PC-3 (cell line): Measurements from ENCODE around the gene HMCES. TPM values are rescaled to one million over a fixed set of nuclear protein-coding genes. Genes with fewer than 3 reads are reported as not detected.

Source experiments
- ATAC-seq: fragments of 200-7000 bp; cut with Tn5 transposase; 2 replicates; pipeline ENCODE4 v1.9.1; 2020; ENCODE audit warnings: mild to moderate bottlenecking, moderate library complexity
- BruUV-seq: library from RNA; stranded (reverse); fragments of 400-500 nt; replicated peaks from 2 replicates; lab custom pipeline; 2021; lab: Mats Ljungman, UMichigan
- CTCF ChIA-PET: fragments of 300-600 bp; sonication (Branson Sonifier 250); formaldehyde crosslinking; loops from one replicate; lab custom pipeline; 2022; ENCODE audit warnings: antibody characterized with exemption; lab: Charles Lee
- POLR2A ChIA-PET: fragments of 300-600 bp; sonication (Branson Sonifier 250); formaldehyde crosslinking; loops from one replicate; lab custom pipeline; 2022; ENCODE audit warnings: antibody characterized with exemption; ENCODE audit not compliant: unreplicated experiment; lab: Charles Lee
- DNase-seq: peaks from one replicate; pipeline ENCODE4 v3.0.0-alpha.2; 2015
- H2AFZ ChIP-seq: fragments of 300-600 bp; sonication (generic); 2 replicates; pipeline ENCODE4 v1.6.0; 2016; ENCODE audit warnings: antibody characterized with exemption, low read length
- H3F3A ChIP-seq: fragments of 300-600 bp; sonication (generic); one replicate; pipeline ENCODE4 v1.6.0; 2017; ENCODE audit warnings: antibody characterized with exemption, low read length, control low read depth, mild to moderate bottlenecking; ENCODE audit not compliant: unreplicated experiment
- H3K27ac ChIP-seq: fragments of 300-600 bp; sonication (generic); 2 replicates; pipeline ENCODE4 v1.5.1; 2016; ENCODE audit warnings: mild to moderate bottlenecking, low read length
- H3K27me3 ChIP-seq: fragments of 300-600 bp; sonication (generic); 2 replicates; pipeline ENCODE4 v1.6.1; 2016; ENCODE audit warnings: low read length, mixed read lengths
- H3K36me3 ChIP-seq: fragments of 300-600 bp; sonication (generic); 2 replicates; pipeline ENCODE4 v1.6.1; 2016; ENCODE audit warnings: low read depth, mixed run types, low read length, mixed read lengths
- H3K4me1 ChIP-seq: fragments of 300-600 bp; sonication (generic); 2 replicates; pipeline ENCODE4 v1.5.1; 2016; ENCODE audit warnings: low read length; ENCODE audit not compliant: insufficient read depth
- H3K4me2 ChIP-seq: fragments of 300-600 bp; sonication (generic); 2 replicates; pipeline ENCODE4 v1.6.0; 2016; ENCODE audit warnings: low read length
- H3K4me3 ChIP-seq: fragments of 300-600 bp; sonication (generic); 2 replicates; pipeline ENCODE4 v1.5.1; 2016; ENCODE audit warnings: mild to moderate bottlenecking, low read length, mixed read lengths
- H3K79me2 ChIP-seq: fragments of 300-600 bp; sonication (generic); 2 replicates; pipeline ENCODE4 v1.6.1; 2017; ENCODE audit warnings: low read length, mixed read lengths
- H3K9ac ChIP-seq: fragments of 300-600 bp; sonication (generic); 2 replicates; pipeline ENCODE4 v1.6.0; 2016; ENCODE audit warnings: mild to moderate bottlenecking, low read length
- H3K9me2 ChIP-seq: fragments of 300-600 bp; sonication (generic); replicated peaks from 2 replicates; pipeline ENCODE4 v1.6.1; 2016; ENCODE audit warnings: mixed run types, low read length, mixed read lengths
- H3K9me3 ChIP-seq: fragments of 300-600 bp; sonication (generic); 2 replicates; pipeline ENCODE4 v1.6.1; 2016; ENCODE audit warnings: low read length, mixed read lengths
- H4K20me1 ChIP-seq: fragments of 300-600 bp; sonication (generic); 2 replicates; pipeline ENCODE4 v1.6.1; 2016; ENCODE audit warnings: low read length, mixed read lengths
- EZH2 ChIP-seq: fragments of 300-600 bp; sonication (generic); IDR thresholded peaks from one replicate; pipeline ENCODE4 v1.6.1; 2017; ENCODE audit warnings: antibody characterized with exemption, mild to moderate bottlenecking, low read length; ENCODE audit not compliant: unreplicated experiment
- EZH2phosphoT487 ChIP-seq: fragments of 300-600 bp; sonication (generic); IDR thresholded peaks from 2 replicates; pipeline ENCODE4 v1.6.1; 2018; ENCODE audit warnings: mild to moderate bottlenecking, antibody characterized with exemption, low read length, borderline replicate concordance
- intact Hi-C: fragments of 100-400 bp; cut with micrococcal nuclease; formaldehyde crosslinking; loops from 2 replicates; pipeline ENCODE4 v1.9.0; 2023
- total RNA-seq: library from RNA; depleted of rRNA; stranded (reverse); fragments of >200 nt; gene quantifications from 2 replicates; pipeline ENCODE4 v1.2.3, GENCODE V29; 2014
- TF ChIP-seq, protein P1 (sequence below): fragments of 300-600 bp; sonication (generic); conservative IDR thresholded peaks from 2 replicates; pipeline ENCODE4 v1.5.1; 2017; ENCODE audit warnings: antibody characterized with exemption, low read depth, mild to moderate bottlenecking, low read length

The HMCES gene
- total RNA-seq, 1 experiment from 2014 or later: 28.8 TPM

DNA sequence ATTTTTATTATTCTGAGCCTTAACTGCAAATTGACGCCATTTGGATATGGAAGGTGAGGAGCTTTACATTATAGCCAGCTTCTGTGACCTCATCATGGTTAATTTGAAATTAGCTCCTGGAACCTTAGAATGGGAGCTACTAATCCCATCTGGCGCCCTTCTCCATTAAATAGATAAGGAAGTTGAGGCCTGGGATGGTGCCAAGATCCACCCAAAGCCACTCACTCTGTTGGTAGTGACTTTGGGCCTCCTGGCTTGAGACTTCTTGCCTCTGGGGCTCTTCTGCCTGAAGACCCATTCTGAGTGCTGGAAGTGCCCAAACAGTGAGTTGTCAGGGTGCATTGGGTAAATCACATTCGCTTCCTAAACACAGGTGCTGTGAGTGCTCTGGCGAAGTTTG is 12.0 kb upstream of the HMCES start:
- intact Hi-C loops: no loop called here
- Histone ChIP-seq H4K20me1 (no peaks in the 10 kb centered on the region), H3K9me3 (no peaks in the 10 kb centered on the region), H3K27ac (no peak overlapping the region), H3K9me2 (no peaks in the 10 kb centered on the region), H3K27me3 (no peaks in the 10 kb centered on the region), H3K4me1 (no peaks in the 10 kb centered on the region), H3K79me2 (no peaks in the 10 kb centered on the region), H2AFZ (no peak overlapping the region), H3K36me3 (peaks cover 51% of the 10 kb centered on the region), H3K4me2 (no peak overlapping the region), H3F3A (no peaks in the 10 kb centered on the region), H3K9ac (no peak overlapping the region), H3K4me3 (no peak overlapping the region)
- ChIA-PET CTCF (no interaction called here), POLR2A (interaction anchor here (0.6 kb wide), 1 partner anchor 568 kb away, joined by 3 read pairs; no protein-coding TSS in a partner anchor)
- TF ChIP-seq EZH2: no peak
- TF ChIP-seq, protein P1, sequence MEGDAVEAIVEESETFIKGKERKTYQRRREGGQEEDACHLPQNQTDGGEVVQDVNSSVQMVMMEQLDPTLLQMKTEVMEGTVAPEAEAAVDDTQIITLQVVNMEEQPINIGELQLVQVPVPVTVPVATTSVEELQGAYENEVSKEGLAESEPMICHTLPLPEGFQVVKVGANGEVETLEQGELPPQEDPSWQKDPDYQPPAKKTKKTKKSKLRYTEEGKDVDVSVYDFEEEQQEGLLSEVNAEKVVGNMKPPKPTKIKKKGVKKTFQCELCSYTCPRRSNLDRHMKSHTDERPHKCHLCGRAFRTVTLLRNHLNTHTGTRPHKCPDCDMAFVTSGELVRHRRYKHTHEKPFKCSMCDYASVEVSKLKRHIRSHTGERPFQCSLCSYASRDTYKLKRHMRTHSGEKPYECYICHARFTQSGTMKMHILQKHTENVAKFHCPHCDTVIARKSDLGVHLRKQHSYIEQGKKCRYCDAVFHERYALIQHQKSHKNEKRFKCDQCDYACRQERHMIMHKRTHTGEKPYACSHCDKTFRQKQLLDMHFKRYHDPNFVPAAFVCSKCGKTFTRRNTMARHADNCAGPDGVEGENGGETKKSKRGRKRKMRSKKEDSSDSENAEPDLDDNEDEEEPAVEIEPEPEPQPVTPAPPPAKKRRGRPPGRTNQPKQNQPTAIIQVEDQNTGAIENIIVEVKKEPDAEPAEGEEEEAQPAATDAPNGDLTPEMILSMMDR: no peak
- TF ChIP-seq EZH2phosphoT487: no peak
- DNase-seq: no peak
- no peak for ATAC-seq
- BruUV-seq: no TSS peak

DNA sequence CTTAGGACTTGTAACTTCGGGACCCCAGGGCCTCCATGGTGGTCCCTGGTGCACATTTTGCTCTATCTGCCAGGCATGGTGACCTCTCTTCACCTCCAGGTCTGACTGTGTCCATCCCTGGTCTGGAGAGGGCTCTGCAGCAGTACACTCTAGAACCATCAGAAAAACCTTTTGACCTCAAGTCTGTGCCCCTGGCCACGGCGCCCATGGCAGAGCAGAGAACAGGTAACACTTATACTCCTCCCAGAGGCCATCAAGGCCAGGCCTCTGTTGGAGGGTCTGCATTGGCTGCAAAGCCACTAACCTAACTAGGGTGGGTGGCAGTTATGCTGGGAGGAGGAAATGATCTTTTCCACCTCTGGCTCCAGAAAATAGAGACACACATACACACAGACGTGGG is 10.3 kb upstream of the HMCES start:
- Histone ChIP-seq H4K20me1 (no peaks in the 10 kb centered on the region), H3K9me2 (no peaks in the 10 kb centered on the region), H3K36me3 (peaks cover 54% of the 10 kb centered on the region), H3K4me3 (no peak overlapping the region), H3K27me3 (no peaks in the 10 kb centered on the region), H3K4me2 (no peak overlapping the region), H2AFZ (no peak overlapping the region), H3K9ac (no peak overlapping the region), H3K9me3 (no peaks in the 10 kb centered on the region), H3K27ac (no peak overlapping the region), H3F3A (no peaks in the 10 kb centered on the region), H3K79me2 (no peaks in the 10 kb centered on the region), H3K4me1 (no peaks in the 10 kb centered on the region)
- DNase-seq (no peak), ATAC-seq (no peak)
- ChIA-PET CTCF (no interaction called here), POLR2A (no interaction called here)
- TF ChIP-seq, protein P1: no peak
- TF ChIP-seq EZH2phosphoT487 (no peak), EZH2 (no peak)
- intact Hi-C loops: no loop called here
- BruUV-seq: no TSS peak

DNA sequence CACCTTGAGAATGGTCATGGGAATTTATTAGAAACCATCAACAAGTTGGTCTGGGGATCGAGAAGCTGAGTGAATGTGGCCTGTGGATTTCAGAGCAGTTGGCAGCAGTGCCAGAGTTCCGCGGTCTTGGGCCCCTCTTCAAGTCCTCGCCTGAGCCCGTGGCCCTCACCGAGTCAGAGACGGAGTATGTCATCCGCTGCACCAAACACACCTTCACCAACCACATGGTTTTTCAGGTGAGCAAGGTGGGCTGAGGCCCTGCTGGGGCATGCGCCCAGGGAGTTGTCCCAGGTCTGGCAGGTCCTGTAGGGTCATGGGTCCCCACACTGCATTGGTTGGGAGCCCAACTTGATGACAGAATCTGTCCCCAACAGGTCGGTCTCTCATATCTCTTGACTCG is 7.0 kb upstream of the HMCES start:
- no peaks in the 10 kb centered on the region for H3K27me3 ChIP-seq
- TF ChIP-seq EZH2 (no peak), EZH2phosphoT487 (no peak)
- TF ChIP-seq, protein P1: no peak
- no peaks in the 10 kb centered on the region for H3K9me2 ChIP-seq
- H3K4me2 ChIP-seq: no peak overlapping the region
- intact Hi-C loops: no loop called here
- H4K20me1 ChIP-seq: no peaks in the 10 kb centered on the region
- CTCF ChIA-PET: no interaction called here
- H3K4me3 ChIP-seq: no peak overlapping the region
- H3K9me3 ChIP-seq: no peaks in the 10 kb centered on the region
- ATAC-seq (no peak), DNase-seq (no peak)
- no peak overlapping the region for H2AFZ ChIP-seq
- H3F3A ChIP-seq: no peaks in the 10 kb centered on the region
- no peak overlapping the region for H3K27ac ChIP-seq
- no TSS peak for BruUV-seq
- POLR2A ChIA-PET: no interaction called here
- no peak overlapping the region for H3K9ac ChIP-seq
- H3K4me1 ChIP-seq: no peaks in the 10 kb centered on the region
- H3K79me2 ChIP-seq: no peaks in the 10 kb centered on the region
- H3K36me3 ChIP-seq: peaks cover 47% of the 10 kb centered on the region
